GM21515 (cell line): ENCODE results near the gene WDR82.

Experiments used
- ATAC-seq: cut with Tn5 transposase; IDR thresholded peaks from one replicate; pipeline ENCODE4 v1.9.1; 2021; ENCODE audit not compliant: unreplicated experiment

Gene WDR82, protein sequence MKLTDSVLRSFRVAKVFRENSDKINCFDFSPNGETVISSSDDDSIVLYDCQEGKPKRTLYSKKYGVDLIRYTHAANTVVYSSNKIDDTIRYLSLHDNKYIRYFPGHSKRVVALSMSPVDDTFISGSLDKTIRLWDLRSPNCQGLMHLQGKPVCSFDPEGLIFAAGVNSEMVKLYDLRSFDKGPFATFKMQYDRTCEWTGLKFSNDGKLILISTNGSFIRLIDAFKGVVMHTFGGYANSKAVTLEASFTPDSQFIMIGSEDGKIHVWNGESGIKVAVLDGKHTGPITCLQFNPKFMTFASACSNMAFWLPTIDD

DNA sequence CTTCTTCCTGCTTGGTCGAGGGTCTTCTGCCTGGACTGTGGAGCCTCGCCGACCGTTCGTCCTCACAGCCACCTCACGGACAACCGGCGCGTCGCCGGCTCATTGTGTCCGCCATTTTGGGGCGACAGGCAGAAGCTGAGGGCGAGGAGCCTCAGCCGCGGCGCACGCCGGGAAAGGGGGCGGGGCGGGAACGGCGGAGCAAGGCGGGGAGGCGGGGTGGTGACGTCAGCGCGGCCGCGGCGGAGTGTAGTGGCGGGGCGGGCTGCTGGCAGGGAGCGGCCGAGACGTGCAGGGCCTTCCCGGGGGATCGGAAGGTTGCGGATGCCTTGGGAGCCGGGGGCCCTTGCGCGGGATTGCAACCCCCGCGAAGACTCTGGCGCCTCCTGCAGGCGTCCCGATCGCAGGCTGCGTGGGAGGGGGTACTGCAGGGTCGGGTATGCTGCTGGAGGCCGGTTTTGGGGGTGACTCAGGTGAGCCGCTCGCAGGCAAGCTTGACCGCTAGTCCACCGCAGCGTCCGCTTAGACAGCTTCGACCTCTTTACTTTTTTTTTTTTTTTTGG lies at the start of gene WDR82:
Gene WDR82 (minus strand): TSS at position 140 of the 560 bp plus-strand sequence. CDS start 288 bp downstream, outside the sequence.
- peak; percentile 70 for ATAC-seq

DNA sequence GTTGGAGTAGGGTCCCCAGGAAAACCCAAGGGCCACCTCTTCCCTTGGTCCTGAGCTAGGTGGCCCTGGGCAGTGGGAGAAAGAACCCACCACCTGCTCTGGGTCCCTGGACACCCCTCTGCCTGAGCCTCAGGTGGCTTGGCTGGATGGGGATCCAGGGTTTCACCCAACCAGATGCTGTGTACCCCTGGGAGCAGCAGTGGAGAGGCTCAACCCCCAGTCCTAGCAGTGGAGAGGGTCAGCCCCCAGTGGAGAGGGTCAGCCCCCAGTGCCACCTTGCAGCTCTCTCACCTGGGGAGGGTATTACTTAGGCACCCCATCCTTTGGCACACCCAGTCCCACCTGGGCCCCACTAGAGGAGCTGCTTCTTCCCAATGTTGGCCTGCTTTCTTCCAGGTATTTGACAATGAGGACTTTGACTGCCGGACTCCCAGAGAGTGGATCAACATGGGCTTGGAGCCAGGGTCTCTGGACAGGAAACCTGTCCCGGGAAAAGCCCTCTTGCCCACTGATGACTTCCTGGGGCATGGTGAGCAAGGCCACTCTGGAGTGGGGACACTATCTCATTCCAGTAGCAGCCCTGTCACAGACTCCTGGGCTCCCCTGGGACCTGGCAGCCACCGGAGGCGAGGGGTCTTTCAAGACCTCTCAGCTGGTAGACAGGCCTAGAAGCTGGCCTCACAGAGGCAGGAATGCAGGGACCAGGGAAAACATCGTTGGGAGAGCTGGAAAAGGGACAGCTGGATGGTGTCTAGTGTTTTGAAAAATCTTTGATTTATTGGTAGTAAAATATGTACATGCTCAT lies 49.2 kb upstream of the WDR82 start:
- no peak for ATAC-seq

DNA sequence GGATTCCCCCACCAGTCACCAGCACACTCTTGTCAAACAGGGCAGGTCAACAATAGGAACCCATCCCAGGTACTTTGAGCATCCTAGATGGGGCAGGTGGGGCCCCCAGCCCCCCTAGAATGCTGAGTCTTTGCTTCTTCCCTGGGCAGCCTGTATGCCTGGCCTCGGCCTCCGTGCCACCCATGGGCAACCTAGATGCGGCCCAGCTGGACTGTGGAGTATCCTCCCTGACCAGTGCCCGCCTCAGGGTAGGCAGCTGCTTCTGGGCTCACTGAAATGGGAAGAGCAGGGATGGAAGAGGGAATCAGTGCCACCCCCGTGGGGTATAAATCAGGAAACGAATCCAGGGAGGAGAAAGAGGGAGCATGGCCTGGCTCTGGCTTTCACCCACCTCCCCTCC lies 48.5 kb upstream of the WDR82 start:
- no peak for ATAC-seq

DNA sequence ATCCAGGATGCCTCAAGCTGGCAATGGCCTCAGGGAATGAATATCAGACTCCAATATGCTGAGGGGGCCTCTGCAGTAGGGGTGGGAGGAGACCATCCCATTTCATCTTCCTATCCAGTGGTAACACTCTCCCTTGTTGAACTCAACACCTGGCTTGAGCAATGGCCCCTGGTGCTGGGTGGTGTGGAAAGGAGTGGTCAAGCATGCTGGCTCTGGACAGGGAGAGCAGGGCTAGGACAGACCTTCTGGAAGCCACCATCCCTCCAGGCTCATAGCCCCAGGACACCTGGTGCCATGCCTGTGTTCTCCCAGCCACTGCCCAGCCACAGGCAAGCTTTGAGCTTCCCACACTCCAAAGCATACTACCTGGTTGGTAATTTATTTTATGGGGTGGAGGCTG lies 47.2 kb upstream of the WDR82 start:
- no peak for ATAC-seq

- no peak for ATAC-seq
These were observed 46.2 kb upstream of the WDR82 start for GRCh38 chr3:52324676-52325075.

DNA sequence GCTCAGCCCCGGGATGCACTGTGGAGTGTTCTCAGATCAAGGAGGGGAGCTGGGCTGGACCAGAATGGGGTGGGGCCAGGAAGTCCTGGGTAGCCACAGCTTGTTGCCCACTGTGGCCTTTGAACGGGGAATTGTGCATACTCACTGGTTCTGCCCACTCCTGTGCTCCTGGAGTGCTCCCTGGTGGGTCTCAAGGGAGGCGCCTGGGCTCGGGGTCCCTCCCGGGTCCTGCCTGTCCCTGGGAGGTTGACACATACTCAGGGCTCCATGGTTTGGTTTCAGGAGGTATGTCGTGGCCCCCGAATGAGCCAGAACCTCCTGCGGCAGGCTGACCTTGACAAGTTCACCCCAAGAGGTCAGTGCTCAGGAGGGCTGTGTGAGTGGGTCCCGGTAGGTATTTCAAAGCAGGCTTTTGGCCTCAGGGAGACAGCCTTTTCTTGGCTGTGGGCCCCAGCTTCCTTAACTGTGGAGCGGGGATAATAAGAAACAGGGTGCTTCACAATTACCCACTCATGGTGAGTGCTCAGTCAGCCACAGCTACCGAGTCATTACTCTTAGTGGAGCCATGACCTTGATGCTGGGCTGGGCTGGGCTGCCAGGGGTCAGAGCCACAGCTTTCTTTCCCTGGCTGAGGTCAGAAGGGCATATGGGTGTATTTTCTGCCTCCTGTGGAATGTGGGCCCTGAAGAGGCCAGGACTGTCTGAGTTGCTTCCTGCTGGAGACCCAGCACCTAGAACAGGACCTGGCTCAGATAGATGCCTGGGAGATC lies 45.3 kb upstream of the WDR82 start:
- no peak for ATAC-seq

DNA sequence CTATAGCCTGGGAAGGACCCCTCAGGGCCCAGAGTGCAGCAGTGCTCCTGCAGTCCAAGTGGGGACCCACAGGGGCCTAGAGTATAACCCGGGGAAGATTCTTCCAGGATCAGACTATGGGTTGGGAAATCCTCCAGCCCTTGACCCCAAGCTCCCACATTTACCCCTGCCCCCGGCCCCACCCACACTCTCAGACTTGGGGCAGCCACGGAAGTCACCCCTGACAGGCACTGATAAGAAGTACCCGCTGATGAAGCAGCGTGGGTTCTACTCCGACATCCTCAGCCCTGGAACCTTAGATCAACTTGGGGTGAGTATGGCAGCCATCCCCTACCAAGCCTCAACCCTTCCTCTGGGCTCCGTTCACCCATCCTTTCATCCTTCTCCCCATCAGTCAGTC lies 44.0 kb upstream of the WDR82 start:
- ATAC-seq = no peak

- ATAC-seq = no peak
These were observed 43.0 kb upstream of the WDR82 start for GRCh38 chr3:52321481-52321880.

GRCh38 chr3:52319921-52320595 lies 41.6 kb upstream of the WDR82 start:
- ATAC-seq = no peak

- ATAC-seq = no peak
These were observed 39.9 kb upstream of the WDR82 start for GRCh38 chr3:52318186-52318816.

- no peak for ATAC-seq
These were observed 39.0 kb upstream of the WDR82 start for GRCh38 chr3:52317208-52318000.

DNA sequence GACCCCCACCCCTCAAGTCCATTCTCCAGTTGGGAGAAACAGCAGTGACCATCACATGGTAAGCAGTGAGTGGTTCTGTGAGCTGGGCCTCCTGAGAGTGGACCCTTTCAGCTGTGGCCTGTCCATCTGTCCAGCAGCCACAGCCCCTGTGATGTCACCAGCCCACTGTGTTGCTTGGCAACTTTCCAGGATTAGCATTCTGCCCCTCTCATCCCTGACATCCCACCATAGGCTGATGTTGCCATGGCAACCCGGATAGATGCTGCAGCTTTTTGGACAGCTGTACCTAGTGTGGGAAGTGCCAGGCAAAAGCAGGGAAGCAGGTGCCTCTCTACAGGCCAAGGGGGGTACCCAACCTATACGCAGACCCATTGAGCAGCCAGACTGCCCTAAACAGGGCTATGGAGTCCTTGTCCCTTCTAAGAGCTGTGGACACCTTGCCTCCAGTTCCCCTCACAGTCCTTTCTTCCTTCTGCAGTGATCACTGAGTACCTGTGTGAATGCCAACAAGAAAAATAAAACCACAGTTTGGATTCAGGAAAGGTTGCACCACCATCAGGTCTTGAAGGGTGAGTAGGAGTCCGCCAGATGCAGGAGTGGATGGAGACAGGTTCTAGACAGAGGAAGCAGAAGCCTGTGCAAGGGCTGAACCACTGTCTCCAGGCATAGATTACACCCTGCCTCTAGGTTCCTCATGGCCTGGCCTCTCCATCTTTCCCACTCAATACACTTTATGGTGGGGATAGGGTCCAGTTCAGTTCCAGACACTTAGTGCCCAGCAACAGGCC lies 37.7 kb upstream of the WDR82 start, which contains the start of gene DNAH1:
Gene DNAH1 (plus strand): TSS at position 343 of the 788 bp plus-strand sequence. CDS start 6,124 bp downstream, outside the sequence.
- no peak for ATAC-seq

GRCh38 chr3:52315006-52315405 lies 36.6 kb upstream of the WDR82 start:
- ATAC-seq = no peak

GRCh38 chr3:52314489-52314888 lies 36.0 kb upstream of the WDR82 start:
- no peak for ATAC-seq

DNA sequence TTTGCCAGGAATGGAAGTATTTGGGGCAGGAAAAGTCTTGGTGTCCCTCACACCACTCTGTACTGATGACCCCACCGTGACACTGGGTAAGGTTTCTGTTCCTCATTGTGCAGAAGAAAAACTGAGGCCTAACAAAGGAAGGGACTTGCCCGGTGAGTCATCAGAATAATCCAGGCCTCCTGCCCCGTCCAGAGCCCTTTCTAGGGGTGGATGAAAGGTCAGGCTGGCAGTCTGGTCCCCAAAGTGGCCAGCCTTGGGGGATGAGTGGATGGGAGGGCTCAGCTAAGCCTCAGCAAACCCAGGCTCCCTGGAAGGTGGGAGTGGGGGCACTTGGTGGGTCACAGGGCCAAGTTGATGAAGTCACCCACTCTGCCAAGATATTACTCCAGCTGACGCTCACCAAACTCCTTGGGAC lies 35.3 kb upstream of the WDR82 start:
- peak; percentile 89 for ATAC-seq

GRCh38 chr3:52313188-52313773 lies 34.8 kb upstream of the WDR82 start:
- peak; percentile 6 for ATAC-seq

GRCh38 chr3:52311576-52312119 lies 33.2 kb upstream of the WDR82 start:
- no peak for ATAC-seq
